Activated CD4-positive, alpha-beta T cell treated with anti-CD3 and anti-CD28 coated beads for 48 hours (primary cell): ENCODE data around the gene MIS18A.

Experiments
- DNase-seq: peaks from one replicate; pipeline ENCODE4 v3.0.0-alpha.2; 2020

The MIS18A gene

DNA sequence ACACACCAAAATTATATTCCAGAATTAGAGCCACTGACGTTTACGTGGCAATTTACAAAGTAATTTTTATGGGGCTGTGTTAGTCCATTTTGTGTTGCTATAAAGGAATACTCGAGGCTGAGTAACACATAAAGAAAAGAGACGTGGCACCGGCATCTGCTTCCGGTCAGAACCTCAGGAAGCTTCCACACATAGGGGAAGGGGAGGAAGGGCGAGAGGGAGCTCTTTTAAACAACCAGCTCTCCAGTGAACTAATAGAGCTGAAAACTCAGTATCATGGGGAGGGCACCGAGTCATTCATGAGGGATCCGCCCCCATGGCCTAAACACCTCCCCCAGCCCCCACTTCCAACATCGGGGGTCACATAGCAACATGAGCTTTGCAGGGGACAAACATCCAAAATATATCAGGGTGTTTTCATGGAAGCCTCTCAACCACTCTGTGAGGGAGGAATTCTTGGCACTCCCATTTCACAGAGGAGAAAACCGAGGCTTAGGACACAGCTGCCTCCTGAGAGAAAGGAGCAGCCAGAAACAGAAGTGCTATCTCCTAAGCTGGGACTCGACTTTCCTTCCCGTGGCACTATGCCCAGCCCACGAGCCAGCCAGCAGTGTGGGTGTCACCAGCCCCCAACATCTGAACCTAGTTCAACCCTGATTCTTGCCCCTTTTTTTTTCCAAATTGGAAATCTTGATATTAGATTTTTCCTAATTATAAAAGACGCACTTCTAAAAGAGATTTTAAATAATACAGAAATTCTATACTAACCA is 29.2 kb downstream of the MIS18A start:
- DNase-seq, result no peak

DNA sequence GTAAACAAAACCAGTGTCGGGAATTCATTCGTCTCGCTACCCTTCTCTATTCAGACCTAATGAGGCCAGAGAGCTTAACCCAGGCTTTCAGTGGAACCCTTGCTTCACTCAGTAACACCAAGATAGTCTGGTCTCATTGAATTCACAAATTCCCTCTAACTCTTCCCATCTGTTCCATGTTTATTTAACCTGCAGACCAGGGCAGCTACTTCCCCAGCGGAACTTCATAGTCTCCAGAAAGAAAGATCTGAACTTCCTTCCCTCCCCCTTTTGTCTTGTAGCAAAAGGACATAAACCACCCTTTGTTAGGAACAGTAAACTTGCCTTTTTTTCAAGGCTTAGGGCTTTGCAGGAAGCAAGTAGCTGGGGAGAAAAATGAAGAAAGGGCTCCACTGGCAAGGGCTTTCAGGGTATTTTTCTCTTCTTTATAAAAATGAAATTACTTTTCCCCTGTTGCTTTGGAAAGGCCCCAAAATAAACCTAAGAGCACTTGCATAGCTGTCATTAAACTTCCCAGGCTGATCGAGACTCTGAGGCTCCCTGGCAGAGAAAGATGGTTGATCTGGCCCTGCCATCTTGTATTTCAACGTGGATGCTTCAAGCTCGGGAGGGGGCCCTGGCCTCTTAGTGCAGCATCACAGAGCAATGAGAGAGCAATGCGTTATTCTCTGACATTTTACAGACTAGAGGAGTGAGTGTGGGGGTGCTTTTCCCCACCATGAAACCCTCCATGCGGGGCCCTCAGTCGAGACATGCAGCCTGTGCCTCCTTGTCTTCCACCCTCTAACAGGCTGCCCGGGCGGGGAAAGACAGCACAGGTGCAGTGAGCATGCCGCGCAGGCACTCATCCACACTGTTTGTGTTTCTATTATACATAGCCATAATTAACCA is 30.0 kb downstream of the MIS18A start:
- DNase-seq, result no peak

DNA sequence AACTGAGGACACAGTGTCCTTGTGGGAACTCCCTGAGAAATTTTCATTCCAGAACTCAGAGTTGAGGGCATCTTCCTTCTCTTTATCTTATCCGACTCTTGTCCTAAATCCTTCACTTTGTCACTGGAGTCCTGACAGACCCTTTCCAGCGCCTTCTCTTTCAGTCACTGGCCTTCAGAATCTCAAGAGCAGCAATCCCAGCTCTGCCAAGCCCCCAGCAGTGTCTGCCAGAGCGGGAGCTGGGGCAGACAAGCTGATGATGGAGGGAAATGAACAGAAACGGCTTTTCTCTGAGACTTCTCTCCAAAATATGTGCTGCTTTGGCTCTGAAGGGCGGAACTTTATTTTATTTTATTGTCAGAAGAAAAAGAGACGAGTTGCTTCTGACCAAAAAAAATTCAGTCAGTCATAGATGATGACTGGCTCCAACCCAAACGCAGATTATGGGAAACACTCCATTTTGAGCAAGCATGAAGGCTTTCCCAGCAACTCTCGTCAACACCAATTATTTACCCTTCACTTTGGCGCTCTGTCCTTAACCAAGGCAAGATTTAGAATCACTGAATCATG is 32.2 kb downstream of the MIS18A start:
- DNase-seq, result no peak

DNA sequence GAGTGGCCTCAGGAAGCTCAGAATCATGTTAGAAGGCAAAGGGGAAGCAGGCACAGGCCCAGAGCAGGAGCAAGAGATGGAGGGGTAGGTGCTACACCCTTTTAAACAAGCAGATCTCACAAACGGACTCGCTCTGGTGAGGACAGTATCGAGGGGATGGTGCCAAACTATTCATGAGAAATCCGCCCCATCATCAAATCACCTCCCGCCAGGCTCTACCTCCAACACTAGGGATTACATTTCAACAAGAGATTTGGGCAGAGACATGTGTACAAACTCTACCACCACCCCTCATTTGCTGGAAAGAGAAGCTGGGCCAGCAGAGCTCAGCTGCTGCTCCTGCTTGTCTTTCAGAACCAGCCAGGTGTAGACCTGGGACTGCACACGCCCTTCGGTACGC is 32.9 kb downstream of the MIS18A start:
- no peak for DNase-seq

DNA sequence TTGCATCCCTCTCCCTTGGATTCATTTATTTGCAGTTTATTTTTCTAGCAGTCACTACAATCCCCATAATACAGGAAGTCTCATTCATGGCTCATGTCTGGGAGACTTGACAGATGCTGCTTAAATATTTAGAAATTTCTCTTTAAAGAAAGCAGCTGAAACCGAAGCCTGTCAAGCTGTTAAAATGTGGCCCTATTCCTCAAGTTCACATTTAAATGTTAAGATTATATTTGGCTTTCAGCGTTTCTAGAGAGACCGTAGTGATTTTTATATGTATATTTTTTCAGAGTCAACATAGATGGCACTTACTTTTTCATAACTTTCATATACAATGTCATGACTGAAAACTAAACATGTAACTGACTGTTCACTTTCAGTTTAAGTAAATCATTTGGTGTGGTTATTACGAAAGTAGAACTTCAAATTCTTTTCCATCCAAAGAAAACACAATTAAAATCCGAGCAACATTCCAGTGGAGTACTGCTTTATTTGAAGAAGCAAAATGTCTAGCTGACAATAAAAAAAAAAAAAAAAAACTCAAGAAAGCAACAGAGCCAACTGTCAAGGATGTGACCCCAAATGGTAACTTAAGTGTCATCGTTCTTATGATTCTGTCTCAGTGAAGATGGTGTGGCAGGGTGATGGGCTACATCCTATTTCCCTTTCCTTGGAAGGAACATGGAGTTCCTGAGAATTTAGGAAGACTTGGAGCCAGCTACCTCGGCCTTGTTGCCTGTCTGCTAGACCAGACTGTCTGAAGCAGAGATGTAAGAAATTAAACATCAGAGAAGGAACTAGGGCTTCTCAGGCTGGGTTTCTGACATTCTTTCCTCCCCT is 37.8 kb downstream of the MIS18A start:
- no peak for DNase-seq

DNA sequence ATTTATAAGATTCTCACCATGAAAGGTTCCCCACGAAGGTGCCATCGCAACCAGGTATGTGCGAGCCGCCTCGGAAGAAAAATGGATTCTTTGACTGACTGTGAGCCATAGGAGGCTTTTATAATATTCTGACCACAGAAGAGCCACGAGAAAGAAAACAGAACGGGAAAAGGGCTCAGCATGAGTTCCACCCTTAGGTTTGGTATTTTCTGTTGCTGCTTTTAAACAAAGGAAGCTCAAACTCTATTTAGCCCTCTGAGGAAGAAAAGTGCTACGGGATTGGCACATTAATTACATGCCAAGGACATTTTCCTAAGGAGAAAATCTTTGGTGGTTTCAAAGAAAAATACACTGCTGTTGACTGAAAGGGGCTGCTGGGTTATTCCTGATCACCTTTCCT is 39.3 kb downstream of the MIS18A start:
- DNase-seq, result no peak

DNA sequence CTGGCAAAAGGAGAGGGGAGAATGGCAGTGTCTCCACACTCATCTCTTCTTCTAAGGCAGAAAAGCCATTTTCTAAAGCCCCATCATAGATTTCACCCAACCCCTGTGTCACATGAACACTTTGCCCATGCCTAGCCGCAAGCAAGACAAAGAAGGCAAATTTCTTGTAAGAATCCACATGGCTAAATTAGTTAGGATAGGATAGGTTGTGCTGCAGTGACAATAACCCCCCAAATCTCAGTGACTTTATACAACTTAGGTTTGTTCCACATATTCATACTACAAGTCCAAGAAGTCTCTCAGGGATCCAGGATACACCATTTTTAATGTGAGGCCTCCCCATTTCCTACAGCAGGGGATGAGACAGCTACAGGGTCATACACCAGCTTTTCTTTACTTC is 40.8 kb downstream of the MIS18A start:
- DNase-seq, result no peak

DNA sequence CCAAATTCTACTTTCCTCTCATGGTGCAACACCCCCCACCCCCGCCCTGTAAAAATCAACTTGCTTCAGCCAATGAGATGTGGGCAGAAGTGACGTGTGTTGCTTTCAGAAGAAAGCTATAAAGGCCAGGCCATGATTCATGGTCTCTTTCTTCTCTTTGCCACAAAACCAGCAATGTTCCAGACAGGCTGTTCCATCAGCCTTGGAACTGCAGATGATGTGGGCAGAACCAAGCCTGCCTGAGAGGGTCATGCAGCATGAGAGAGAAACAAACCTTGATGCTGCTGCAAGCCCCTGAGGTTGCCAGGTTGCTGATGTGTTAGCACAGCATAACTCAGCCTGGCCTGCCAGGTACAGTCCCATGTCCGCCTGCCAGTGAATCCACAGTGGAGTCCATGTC is 41.8 kb downstream of the MIS18A start:
- DNase-seq, result no peak

DNA sequence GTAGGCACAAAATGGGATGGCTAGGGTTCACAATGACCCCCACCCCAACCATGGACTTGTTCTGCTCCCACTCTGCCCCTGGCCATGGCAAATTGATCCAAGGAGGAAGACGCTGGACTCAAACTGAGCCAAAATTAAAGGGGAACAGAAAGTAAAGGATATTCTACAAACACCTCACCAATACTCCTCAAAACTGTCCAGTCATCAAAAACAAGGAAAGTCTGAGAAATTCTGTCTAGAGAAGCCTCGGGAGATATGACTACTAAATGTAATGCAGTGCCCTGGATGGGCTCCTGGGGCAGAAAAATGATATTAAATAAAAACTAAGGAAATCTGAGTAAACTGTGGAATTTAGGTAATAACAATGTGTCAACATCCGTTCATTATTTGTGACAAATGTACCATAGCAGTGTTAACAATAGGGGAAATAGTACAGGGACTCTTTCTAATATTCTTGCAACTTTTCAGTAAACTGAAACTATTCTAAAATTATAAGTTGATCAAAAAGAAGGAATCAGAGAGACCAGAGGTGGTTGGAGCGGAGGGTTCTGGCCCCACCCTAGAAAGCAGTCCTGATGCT is 45.0 kb downstream of the MIS18A start:
- DNase-seq, result no peak

DNA sequence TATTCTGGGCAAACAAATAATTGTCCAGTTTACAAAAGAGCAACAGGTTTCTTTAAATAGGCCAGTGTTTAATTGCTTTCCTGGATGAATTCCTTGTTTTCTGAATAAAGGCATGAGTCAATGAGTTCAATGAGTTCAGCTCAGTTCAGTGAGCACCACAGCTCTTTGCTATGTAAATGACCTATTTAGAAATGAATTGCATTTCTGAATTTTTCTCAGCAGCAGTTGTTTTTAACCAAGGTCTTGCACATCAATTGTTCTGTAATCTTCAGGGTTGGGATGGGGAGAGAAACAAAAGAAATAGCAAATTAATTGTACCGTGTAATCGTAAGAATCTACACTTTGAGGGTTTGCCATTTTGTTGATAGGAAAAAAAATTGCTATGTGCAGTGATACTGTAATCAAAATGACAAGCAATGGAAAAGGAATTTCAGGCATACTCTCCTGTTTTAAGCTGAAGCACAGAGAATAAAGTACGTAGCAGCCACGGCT is 45.7 kb downstream of the MIS18A start:
- no peak for DNase-seq

DNA sequence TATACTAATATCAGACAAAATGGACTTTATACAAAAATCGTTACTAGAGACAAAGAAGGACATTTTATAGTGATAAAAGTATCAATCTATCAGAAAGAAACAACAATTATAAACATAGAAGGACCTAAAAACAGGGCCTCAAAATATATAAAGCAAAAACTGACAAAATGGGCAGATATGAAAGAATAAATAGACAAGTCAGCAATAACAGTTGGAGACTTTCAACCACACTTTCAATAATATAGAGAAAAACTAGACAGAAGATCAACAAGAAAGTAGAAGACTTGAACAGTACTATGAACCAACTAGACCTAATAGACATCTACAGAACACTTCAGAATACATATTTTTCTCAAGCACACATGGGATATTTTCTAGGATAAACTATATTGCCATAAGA is 52.4 kb downstream of the MIS18A start:
- DNase-seq, result no peak
